ENCODE data around the gene SRPX.

SRPX gene

DNA sequence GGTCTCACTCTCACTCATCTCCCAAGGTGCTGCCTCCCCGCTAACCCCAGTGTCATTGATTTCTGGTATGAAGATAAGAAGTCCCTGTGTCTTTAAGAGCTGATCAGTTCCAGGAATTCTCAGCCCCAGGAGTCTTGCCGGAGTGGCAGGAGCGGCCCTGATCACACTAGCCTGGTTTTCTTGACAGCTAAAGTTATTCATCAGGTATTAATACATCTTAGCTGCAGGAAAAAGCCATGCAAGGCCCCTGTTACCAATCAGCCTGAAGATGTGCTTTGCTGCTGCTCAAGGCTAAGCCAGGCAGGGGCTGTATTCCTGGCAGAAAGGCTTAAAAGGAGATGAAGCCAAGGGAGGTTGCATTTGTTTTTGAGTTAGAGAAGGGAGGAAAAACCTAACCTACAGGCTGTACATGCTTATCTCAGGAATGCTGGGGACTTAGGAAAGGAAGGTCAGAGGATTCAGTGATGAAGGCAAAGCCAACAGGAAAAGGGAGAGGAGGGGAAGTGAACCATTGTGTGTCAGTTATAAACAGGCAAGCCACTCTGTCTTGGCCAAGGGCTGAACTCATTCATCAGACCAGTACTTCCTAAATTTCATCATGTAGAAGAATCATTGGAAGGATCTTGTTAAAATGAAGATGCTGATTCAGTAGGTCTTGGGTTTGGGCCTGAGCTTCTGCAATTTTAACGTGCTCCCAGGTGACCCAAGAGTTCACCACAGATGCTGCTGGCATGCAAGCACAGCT is 8.6 kb downstream of the SRPX start:
- no peak for DNase-seq (ENCODE audit: low read depth in 3 of 3, low spot score in 1 of 3)

- DNase-seq (ENCODE audit: low read depth in 3 of 3, low spot score in 1 of 3): no peak
These were observed 14.1 kb downstream of the SRPX start for GRCh38 chrX:38206542-38206941.

DNA sequence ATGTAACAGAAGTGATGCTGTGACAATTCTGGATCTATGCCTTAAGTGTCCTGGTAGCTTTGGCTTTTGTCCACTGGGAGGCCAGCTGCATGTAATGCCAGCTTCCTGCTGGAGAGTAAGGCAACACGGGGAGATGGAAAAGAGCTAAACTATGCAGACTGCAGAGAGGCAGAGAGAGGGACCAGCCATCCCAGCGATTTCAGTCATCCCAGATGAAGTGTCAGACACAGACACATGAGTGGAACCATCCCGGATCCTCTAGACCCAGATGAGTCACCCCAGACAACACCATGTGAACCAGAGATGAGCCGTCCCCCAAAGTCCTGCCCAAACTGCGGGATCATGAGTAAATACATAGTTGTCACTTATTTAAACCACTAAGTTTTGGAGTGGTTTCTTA is 14.6 kb downstream of the SRPX start:
- no peak for DNase-seq (ENCODE audit: low read depth in 3 of 3, low spot score in 1 of 3)

- no peak for DNase-seq (ENCODE audit: low read depth in 3 of 3, low spot score in 1 of 3)
These were observed 15.6 kb downstream of the SRPX start for GRCh38 chrX:38205039-38205438.

DNA sequence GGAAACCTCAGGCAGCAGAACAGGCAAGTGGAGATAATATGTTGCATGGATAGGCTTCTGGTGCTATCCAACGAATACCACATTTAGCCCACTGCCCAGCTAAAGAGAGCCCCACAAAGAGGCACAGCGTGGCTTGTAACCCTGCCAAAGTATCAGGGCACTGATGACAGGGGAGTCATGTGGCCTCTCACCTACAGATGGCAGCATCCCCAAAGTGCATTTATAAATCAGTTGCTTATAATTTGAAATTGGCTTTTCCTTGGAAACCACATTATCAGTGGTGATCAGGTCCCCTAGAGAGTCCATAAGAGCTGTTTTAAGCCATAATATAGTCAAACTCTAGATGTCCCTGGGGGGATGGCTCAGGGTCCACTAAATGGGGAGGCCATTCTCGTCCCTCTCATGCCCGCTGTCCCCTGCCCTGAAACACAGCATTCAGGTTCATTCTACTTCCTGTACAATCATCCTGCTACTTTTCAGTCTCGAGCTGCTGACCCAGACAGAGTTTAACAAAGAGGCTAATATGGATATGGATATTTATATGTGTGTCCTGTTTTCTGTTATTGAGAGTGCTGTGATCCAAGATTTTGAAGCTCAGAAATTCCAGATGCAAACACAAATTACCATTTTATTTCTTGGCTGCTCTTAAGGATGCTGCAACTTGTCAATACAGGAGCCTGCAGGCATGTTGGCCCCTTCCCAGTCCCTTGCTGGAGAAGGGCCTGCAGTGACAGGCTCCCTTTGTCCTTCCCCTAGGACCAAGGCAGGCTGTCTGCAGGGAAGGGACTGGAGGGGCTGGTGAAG is 28.5 kb downstream of the SRPX start:
- no peak for DNase-seq (ENCODE audit: low read depth in 3 of 3, low spot score in 1 of 3)

GRCh38 chrX:38189431-38190250 is 31.0 kb downstream of the SRPX start:
- no peak for DNase-seq (ENCODE audit: low read depth in 3 of 3, low spot score in 1 of 3)

DNA sequence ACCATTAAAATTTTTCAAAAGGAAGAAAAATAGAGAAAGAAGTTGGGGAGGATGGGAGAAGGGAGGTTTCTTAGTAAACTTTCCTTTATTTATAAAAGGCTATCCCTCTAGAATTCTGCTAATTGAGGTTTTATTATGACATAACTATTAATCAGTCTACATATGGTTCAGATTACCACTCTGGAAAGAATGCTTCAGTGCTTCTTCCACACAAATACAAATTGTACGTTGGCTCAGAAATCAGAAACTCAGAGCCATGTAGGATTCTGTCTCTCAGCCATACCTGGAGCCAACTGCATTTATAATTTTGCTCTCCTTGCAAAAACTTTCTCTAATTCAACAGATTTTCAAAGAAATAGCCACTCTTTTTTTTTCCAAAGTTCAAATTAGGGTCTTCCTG is 37.1 kb downstream of the SRPX start:
- DNase-seq (ENCODE audit: low read depth in 3 of 3, low spot score in 1 of 3): no peak

- DNase-seq (ENCODE audit: low read depth in 3 of 3, low spot score in 1 of 3): no peak
These were observed 39.3 kb downstream of the SRPX start for GRCh38 chrX:38181357-38181756.

DNA sequence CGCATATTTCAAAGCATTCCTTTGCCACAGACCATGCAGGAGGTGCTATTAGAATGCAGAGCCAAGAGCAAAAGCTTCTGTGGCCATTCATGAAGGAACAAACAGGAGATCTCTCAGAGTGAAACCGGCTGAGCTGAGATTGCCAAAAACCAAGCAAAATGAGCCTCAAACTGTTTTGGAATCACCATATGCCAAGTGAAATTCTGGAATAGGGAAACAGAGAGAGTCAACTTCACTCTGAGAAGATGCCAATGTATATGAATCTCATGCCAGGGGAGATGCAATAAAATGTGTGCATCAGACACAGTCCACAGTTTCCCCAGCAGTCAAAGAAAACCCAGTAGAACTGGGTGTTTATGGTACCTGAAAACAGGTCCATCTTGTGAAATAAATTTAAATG is 42.3 kb downstream of the SRPX start:
- DNase-seq (ENCODE audit: low read depth in 3 of 3, low spot score in 1 of 3): no peak

GRCh38 chrX:38175139-38175538 is 45.5 kb downstream of the SRPX start:
- no peak for DNase-seq (ENCODE audit: low read depth in 3 of 3, low spot score in 1 of 3)

DNA sequence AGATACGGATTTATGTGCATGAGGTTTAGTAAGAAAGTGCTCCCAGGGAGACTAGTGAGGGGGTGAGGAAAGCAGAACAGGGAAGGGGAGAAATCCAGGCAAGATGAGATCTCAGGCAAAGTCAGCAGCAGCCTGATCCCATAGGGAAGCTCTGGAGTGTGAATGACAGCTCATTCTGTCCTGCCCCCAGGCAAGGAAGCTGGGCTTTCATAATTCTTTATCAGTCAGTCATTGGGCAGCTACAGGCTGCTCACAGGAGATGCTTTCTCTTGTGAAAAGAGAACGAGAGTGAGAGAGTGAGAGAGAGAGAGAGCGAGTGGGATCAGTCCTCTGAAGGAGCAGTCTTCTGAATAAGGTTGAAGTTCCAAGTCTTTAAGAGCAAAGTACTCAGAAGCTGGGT is 48.1 kb downstream of the SRPX start:
- no peak for DNase-seq (ENCODE audit: low read depth in 3 of 3, low spot score in 1 of 3)

- DNase-seq (ENCODE audit: low read depth in 3 of 3, low spot score in 1 of 3): no peak
These were observed 50.1 kb downstream of the SRPX start for GRCh38 chrX:38170556-38170955.

DNA sequence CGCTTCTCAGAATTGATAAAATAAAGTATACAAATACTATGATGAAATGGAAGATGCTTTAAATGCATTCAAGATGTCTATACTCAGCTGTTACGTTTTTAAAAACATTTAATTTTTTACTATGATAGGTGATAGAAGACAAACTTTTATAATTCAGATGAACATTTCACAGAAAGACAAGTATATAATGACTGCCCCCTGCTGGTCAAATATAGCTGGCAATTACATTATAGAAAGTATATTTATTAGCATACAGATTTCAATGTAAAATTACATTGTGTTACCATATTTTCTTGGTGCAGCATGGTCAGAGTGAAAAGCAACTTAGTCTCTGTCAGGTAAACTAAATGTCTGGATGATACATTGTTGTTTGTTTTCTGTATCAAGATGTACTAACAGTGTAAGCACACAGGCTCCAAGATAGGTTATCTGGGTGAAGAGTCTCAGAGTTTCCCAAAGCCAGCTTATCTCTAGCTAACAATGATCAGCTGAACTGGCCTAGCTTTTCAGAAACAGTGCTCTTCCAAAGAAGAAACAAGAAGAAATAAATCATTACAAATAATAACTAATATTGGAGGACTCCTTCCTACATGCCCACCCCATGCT is 54.1 kb downstream of the SRPX start:
- no peak for DNase-seq (ENCODE audit: low read depth in 3 of 3, low spot score in 1 of 3)

DNA sequence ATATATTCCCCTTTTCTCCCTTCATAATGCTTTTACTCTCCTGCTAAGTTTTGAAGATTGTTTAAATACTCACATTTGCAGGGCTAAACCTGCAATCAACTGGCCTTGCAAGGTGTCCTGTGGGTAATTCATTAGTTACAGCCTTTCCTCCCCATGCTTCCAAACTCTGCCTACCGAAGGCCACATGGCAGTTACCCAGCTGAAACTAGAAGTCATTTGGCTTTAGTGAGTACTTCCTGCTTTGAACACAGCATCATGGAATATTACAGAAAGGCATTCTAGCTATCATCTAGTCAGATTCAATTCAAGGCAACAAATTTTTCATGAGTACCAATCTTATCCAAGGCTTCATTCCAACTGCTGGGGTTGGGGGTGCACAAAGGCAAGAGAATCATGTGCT is 55.6 kb downstream of the SRPX start:
- no peak for DNase-seq (ENCODE audit: low read depth in 3 of 3, low spot score in 1 of 3)

DNA sequence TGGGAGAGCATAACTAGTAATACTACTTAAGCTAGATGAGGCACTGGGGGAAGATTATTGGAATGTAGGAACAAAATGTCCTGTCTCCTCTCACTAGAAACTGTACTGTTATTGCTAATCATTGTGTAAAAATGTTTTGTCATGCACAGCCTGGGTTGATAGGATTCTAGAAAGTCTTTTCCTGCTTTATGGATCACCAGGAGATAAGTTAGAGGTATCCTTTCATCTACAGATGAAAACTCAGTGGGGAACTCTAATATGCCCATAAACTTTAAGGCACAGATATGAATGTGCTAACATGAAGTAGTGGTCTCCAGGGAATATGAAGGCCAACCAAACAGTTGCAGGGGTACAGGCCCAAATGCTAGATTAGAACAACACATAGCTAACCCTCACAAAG is 57.5 kb downstream of the SRPX start:
- no peak for DNase-seq (ENCODE audit: low read depth in 3 of 3, low spot score in 1 of 3)

DNA sequence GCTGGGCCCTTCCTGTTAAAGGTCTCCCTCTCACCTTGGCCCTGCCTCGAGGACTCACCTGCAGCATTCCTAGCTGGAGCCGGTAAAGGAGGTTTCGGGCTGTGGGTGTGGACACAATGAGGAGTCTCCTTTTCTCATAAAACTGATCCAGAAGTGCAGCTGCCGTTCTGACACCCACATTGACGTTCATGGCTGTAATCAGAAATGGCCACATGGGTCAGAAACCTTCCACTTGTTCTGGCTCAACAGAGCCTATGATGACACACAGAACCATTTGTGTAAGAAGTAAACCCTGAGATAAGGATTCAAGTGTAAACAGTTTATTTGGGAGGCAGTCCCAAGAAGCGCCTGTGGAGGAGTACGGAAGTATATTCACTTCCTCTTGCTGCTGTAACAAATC is 63.8 kb downstream of the SRPX start:
- DNase-seq (ENCODE audit: low read depth in 3 of 3, low spot score in 1 of 3): no peak

DNA sequence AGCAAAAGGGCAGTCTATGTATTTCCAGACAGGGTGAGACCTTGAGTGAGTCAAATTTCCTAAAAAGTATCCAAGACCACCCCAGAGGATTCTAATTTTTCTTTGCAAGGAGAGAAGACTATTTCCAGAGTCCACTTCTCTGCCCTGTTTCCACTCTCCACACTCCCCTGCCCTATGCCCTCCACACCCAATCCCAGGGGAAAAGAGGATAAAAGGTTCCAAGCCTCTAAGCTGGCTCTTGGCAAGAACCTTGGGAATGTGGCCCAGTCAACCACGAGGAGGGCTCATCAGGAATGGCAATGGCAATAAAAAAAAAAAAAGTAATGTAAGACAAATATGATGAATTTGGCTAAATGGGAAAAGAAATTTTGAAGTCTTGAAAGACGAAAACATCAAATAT is 65.9 kb downstream of the SRPX start:
- no peak for DNase-seq (ENCODE audit: low read depth in 3 of 3, low spot score in 1 of 3)

DNA sequence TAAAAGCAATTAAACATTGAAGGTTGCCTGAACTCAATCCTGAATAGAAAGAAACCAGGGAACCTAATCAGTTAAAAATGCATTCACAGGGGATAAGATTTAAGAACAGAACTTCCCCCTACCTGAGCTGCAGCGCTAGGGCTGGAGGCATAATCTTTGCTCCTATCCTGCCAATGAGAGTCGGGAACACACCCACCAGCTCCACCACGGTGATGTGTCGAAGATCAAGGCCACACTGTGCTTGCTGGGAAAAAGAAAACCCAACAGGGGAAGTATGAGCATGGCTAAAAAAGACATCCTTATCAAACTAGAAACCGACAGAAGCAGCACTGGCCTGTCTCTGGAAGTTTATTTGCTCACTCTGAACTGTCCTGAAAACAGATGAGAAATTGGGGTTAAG is 66.3 kb downstream of the SRPX start:
- DNase-seq (ENCODE audit: low read depth in 3 of 3, low spot score in 1 of 3): no peak

GRCh38 chrX:38151441-38151840 is 69.2 kb downstream of the SRPX start:
- no peak for DNase-seq (ENCODE audit: low read depth in 3 of 3, low spot score in 1 of 3)

DNA sequence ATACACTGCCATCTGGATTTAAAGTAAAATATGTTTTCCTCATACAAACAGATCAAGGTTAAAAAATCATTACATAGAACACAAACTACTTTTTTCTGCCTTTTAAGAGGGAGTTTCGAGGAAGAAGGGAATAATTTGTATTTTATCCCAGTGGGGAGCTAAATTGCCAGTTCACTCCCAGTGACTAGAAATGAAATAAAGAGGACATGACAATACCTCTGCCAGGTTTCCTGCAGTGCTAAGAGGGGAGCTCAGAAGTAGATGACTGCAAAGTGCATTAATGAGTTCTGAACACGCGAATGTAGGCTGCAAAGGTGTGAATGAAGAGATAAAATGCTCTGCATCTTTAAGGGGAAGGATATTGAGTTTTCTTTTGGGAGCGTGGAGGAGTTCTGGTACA is 69.7 kb downstream of the SRPX start:
- DNase-seq (ENCODE audit: low read depth in 3 of 3, low spot score in 1 of 3): no peak

- DNase-seq (ENCODE audit: low read depth in 3 of 3, low spot score in 1 of 3): no peak
These were observed 71.7 kb downstream of the SRPX start for GRCh38 chrX:38149016-38149415.

GRCh38 chrX:38142610-38143009 is 78.1 kb downstream of the SRPX start:
- DNase-seq (ENCODE audit: low read depth in 3 of 3, low spot score in 1 of 3): no peak

Data from stimulated activated CD4-positive, alpha-beta T cell treated with anti-CD3 and anti-CD28 coated beads, TNF-alpha, amount 100 ng/mL, for 1 hour (primary cell).